ENCODE data around the gene INAFM1.

GRCh38 chr19:47266401-47266941, 8.2 kb upstream of the INAFM1 start:
- no peak for TF ChIP-seq EZH2 (IDR thresholded peaks at IDR 0.05; ENCODE audit: borderline replicate concordance, low read depth, low read length, severe bottlenecking)
- TF ChIP-seq CTCF (IDR thresholded peaks at IDR 0.05; ENCODE audit: extremely low read depth in 1 of 2, insufficient read depth in 1 of 2, low read depth in 1 of 2, low read length in 2 of 2) = no peak

Data from endothelial cell of umbilical vein (primary cell).